ENCODE measurements around the gene HYOU1. TPM values are rescaled to one million over a fixed set of nuclear protein-coding genes. Genes with fewer than 3 reads are reported as not detected.
A peak's percentile ranks its signal among the peaks of the same experiment; 100 is the strongest.
"Not testable (repeated sequence)": the region's sequence is repeated elsewhere in the genome, so short reads cannot be mapped to it uniquely, and the experiment has no call there.

HYOU1 gene, protein sequence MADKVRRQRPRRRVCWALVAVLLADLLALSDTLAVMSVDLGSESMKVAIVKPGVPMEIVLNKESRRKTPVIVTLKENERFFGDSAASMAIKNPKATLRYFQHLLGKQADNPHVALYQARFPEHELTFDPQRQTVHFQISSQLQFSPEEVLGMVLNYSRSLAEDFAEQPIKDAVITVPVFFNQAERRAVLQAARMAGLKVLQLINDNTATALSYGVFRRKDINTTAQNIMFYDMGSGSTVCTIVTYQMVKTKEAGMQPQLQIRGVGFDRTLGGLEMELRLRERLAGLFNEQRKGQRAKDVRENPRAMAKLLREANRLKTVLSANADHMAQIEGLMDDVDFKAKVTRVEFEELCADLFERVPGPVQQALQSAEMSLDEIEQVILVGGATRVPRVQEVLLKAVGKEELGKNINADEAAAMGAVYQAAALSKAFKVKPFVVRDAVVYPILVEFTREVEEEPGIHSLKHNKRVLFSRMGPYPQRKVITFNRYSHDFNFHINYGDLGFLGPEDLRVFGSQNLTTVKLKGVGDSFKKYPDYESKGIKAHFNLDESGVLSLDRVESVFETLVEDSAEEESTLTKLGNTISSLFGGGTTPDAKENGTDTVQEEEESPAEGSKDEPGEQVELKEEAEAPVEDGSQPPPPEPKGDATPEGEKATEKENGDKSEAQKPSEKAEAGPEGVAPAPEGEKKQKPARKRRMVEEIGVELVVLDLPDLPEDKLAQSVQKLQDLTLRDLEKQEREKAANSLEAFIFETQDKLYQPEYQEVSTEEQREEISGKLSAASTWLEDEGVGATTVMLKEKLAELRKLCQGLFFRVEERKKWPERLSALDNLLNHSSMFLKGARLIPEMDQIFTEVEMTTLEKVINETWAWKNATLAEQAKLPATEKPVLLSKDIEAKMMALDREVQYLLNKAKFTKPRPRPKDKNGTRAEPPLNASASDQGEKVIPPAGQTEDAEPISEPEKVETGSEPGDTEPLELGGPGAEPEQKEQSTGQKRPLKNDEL
- total RNA-seq (2014; rRNA removed; shearing (Covaris generic)): 106 and 115 TPM in 2 replicates

GRCh38 chr11:119057000-119057769 is at the start of gene HYOU1:
HYOU1 (minus strand) TSS chr11:119057205; CDS start chr11:119056160, 1,045 bp downstream.
- peak; percentile 96 for DNase-seq (ENCODE audit: low read depth)

DNA sequence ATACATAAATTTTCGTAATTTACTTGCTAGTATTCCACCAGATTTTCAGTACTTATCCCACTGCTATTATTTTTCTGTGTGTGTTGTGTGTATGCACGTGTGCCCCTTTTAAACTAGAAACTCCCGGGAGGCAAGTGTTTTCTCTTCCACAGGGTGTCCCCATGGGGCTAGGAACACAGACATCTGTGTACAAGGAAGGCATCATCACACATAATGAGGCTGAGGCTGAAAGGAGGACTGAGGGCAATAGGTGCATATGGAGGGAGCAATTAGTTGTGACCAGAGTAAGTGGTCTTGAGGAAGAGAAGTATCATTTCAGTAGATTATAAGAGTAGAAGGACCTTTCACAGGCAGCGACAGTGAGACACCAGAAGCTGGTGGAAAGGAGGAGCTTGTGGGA is 46.8 kb upstream of the HYOU1 start:
- DNase-seq (ENCODE audit: low read depth): no peak

GRCh38 chr11:119103161-119103664 is 46.2 kb upstream of the HYOU1 start:
- not testable (repeated sequence) for DNase-seq (ENCODE audit: low read depth)

DNA sequence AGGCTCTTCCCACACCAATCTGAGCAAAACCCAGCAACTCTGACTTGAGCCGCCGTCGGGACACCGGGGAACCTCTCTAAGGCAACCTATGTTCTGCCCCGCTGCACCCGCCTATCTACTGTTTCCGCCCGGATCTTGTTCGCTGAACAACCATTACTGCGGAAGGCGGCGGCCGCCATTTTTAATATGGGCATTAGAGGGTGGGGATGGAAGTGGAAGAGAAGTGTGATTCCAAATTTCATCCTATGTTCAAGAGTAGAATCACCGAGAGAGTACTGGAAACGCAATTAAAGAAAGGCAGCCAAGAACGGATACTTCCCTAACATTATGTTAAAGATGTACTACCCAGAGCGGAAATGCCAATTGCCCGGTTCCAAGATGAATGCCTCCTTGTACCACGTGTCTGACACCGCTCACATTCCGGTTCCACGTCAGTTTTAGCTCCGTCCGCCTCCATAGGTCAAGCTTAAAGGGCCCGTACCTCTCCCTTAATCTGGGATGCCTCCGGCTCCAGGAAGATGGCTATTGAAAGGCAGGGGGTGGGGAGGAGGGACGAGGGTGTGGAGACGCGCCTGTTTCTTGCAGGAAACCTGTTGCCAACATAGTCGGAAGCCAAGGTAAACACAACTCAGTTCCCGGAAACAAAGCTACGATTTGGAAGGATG is 44.9 kb upstream of the HYOU1 start, which contains the start of gene DPAGT1:
Gene DPAGT1, minus strand, starts transcription at position 95 of the 665 bp plus-strand sequence. CDS start 198 bp downstream, outside the sequence.
- DNase-seq (ENCODE audit: low read depth): peak; percentile 97

- DNase-seq (ENCODE audit: low read depth): peak; percentile 44
Observed at GRCh38 chr11:119100994-119101758, 44.2 kb upstream of the HYOU1 start.

DNA sequence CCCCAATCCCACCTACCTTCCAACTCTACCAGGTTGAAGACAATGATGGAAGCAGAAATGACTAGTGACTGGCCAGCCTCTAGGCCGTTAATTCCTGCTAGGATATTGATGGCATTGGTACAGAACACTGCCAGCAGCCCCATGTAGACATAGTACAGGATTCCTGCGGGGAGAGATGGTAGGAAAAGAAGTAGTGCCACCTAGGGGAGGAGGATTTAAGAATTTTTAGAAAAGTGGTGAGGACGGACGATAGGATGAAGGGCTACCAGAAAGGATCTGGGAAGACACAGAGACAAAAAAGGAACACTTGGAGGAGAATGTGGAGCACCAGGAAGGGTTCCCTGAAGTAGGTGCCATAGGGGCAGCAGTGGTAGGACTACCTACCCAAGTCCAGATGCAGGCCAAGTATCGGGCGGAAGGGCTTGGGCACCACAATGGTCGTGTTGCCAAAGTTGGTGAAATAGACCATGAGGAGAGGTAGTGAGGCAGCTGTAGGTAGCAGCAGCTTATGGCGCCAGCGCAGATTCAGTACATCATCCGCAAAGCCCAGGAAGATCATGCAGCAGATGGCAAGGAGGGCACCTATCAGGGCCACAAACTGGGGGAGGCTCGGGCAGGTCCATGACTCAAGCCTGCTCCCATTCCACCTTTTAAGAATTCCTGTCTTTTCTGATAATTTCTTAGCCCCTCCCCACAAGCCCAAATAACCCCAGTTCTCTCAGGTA is 43.4 kb upstream of the HYOU1 start:
- peak; percentile 67 for DNase-seq (ENCODE audit: low read depth)

GRCh38 chr11:119099711-119100110 is 42.7 kb upstream of the HYOU1 start:
- no peak for DNase-seq (ENCODE audit: low read depth)

GRCh38 chr11:119095066-119095880 is 38.3 kb upstream of the HYOU1 start:
- DNase-seq (ENCODE audit: low read depth): peak; percentile 100

GRCh38 chr11:119094816-119095065 is 37.7 kb upstream of the HYOU1 start:
- DNase-seq (ENCODE audit: low read depth): peak; percentile 81

- no peak for DNase-seq (ENCODE audit: low read depth)
Observed at GRCh38 chr11:119093942-119094815, 37.2 kb upstream of the HYOU1 start.

DNA sequence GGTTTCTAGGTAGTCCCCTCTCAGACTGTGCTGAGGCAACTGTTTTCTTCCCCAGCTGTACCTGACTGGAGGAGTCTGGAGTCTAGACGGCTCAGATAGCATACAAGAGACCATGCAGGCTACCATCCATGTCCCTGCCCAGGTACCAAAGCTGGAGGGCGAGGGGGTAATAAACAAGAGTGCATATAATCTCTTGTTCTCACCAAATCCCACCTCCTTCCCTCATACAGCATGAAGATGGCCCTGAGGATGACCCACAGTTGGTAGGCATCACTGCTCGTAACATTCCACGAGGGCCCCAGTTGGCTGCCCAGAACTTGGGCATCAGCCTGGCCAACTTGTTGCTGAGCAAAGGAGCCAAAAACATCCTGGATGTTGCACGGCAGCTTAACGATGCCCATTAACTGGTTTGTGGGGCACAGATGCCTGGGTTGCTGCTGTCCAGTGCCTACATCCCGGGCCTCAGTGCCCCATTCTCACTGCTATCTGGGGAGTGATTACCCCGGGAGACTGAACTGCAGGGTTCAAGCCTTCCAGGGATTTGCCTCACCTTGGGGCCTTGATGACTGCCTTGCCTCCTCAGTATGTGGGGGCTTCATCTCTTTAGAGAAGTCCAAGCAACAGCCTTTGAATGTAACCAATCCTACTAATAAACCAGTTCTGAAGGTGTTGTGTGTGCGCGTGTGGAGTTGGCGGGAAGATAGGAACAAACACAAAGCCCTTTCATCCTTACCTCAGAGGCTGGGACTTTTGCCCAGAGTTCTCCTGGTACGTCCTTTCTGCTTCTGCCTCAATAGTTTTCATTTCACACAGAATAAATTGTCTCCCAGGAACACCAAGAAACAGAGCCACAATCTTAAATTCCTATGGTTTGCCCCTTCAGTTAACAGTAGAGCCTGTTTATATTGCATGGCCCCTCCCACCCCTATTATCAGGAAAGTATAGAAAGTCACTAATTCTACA is 36.2 kb upstream of the HYOU1 start:
- DNase-seq (ENCODE audit: low read depth): peak; percentile 51

DNA sequence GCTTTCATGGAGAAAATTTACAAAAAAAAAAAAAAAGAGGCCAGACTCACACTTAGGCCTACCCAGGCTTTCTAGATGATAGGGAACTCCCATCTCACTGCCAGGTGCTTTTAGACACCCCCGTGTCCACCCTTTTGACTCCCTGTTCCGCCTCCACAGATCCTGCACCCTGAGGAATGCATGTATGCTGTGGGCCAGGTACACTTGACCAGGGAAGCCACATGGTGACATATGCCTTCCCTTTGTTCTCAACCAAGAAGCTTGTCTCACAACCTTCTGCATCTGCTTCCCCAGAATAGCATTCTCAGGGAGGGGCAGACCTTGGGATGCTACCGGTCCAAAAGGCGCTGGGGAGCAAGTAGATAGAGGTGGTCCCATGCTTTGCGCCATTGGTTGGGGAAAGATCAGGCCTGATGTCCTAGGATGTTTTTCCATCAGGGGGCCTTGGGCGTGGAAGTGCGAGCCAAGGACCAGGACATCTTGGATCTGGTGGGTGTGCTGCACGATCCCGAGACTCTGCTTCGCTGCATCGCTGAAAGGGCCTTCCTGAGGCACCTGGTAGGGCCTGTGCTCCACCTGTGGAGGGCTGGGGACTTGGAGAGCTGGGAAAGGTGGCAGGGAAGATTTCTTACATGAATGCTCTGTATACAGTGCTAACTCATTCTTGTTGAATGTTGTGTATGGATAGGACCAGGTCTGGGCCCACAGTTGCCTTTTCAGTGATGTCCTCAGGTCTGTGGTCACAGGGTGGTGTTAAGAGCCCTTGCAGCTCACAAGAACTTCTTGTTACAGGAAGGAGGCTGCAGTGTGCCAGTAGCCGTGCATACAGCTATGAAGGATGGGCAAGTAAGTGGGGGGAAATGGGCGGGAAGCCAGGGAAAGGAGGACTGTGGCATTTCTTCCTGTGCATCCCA is 35.2 kb upstream of the HYOU1 start:
- no peak for DNase-seq (ENCODE audit: low read depth)

DNA sequence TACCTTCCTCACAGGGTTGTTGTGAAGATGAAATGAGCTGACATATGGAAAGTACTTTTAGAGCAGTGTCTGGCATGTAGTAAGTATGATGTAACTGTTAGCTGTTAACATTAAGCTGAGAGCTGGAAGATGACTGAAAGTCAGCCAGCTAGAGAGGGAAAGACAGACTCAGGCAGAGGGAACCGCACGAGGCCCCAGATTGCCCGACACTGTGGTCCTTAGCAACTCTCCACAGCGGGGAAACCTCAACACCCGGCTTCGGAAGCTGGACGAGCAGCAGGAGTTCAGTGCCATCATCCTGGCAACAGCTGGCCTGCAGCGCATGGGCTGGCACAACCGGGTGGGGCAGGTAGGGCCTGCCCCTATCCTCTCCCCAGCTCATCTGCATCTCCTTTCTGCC is 34.2 kb upstream of the HYOU1 start:
- DNase-seq (ENCODE audit: low read depth): no peak

- no peak for DNase-seq (ENCODE audit: low read depth)
Observed at GRCh38 chr11:119089319-119089718, 32.3 kb upstream of the HYOU1 start.

DNA sequence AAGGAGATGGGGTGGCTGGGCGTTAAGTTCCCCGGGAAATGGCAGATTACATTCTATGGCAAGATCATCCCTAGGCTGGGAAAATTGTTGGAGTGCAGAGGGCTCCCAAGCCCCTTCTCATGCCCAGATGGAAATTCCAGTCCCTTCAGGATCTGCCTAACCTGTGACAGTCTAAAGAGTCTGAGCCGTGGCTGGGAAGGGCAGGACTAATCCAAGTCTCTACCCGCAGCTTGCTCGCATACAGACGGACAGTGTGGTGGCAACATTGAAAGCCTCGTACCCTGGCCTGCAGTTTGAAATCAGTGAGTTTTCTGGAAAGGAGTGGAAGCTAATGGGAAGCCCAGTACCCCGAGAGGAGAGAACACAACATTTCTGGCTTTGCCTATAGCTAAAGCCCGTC is 31.4 kb upstream of the HYOU1 start:
- no peak for DNase-seq (ENCODE audit: low read depth)

Data from RPMI7951 (cell line).